Central memory CD8-positive, alpha-beta T cell (primary cell): Measurements from ENCODE around the gene GRPEL1.
A peak's percentile ranks its signal among the peaks of the same experiment; 100 is the strongest.

Source experiments
- ATAC-seq: fragments of 150-1000 bp; cut with Tn5 transposase; replicated peaks from 2 replicates; pipeline ENCODE4 v1.10.0; 2022; ENCODE audit warnings: mild to moderate bottlenecking, moderate FRiP score, moderate number of reproducible peaks; ENCODE audit not compliant: poor library complexity, severe bottlenecking; ENCODE audit errors: extremely low read depth
- DNase-seq, 2 donors: peaks; one replicate each; pipeline ENCODE4 v3.0.0; 2021; ENCODE audit warnings: low spot score in 2 of 2
- H3K27ac Mint-ChIP-seq: one replicate; pipeline ENCODE4 v1.8.0; 2022; ENCODE audit warnings: low read depth, mild to moderate bottlenecking, moderate library complexity, mixed read lengths
- H3K27me3 Mint-ChIP-seq: one replicate; pipeline ENCODE4 v1.8.0; 2022; ENCODE audit warnings: mixed read lengths
- H3K36me3 Mint-ChIP-seq: one replicate; pipeline ENCODE4 v1.8.0; 2022; ENCODE audit warnings: mild to moderate bottlenecking, moderate library complexity, mixed read lengths; ENCODE audit not compliant: insufficient read depth
- H3K4me1 Mint-ChIP-seq: one replicate; pipeline ENCODE4 v1.8.0; 2022; ENCODE audit warnings: mixed read lengths
- H3K4me3 Mint-ChIP-seq: one replicate; pipeline ENCODE4 v1.8.0; 2022; ENCODE audit warnings: mild to moderate bottlenecking, moderate library complexity, mixed read lengths
- H3K9me3 Mint-ChIP-seq: one replicate; pipeline ENCODE4 v1.8.0; 2022; ENCODE audit warnings: mixed read lengths

GRPEL1 gene

GRCh38 chr4:7067452-7068278, at the start of gene GRPEL1:
TSS of gene GRPEL1 (minus strand) at chr4:7068064. CDS start at chr4:7068032, 32 bp downstream.
- peak; percentile 95 for ATAC-seq
- peaks cover 31% of the 10 kb centered on the region for H3K36me3 Mint-ChIP-seq

GRCh38 chr4:7116705-7117104, 48.8 kb upstream of the GRPEL1 start:
- H3K4me3 Mint-ChIP-seq = no peak overlapping the region
- no peaks in the 10 kb centered on the region for H3K4me1 Mint-ChIP-seq
- no peak overlapping the region for H3K27ac Mint-ChIP-seq
- DNase-seq (no peak), ATAC-seq (no peak)
- peaks cover 4% of the 10 kb centered on the region for H3K36me3 Mint-ChIP-seq
- H3K27me3 Mint-ChIP-seq = peaks cover 51% of the 10 kb centered on the region
- peaks cover 12% of the 10 kb centered on the region for H3K9me3 Mint-ChIP-seq

More at GRCh38 chr4:7067452-7068278, at the start of gene GRPEL1:
- Mint-ChIP-seq H3K9me3 (no peaks in the 10 kb centered on the region), H3K27me3 (no peaks in the 10 kb centered on the region), H3K4me3 (peak within 1 kb of the TSS; percentile 85), H3K27ac (peak within 1 kb of the TSS; percentile 89), H3K4me1 (peaks cover 40% of the 10 kb centered on the region)
- DNase-seq = peak; percentile 100

GRCh38 chr4:7115557-7116340, 47.9 kb upstream of the GRPEL1 start:
- no peak overlapping the region for H3K27ac Mint-ChIP-seq
- no peak overlapping the region for H3K4me3 Mint-ChIP-seq
- peaks cover 12% of the 10 kb centered on the region for H3K9me3 Mint-ChIP-seq

GRCh38 chr4:7112656-7113055, 44.8 kb upstream of the GRPEL1 start:
- H3K27ac Mint-ChIP-seq = no peak overlapping the region
- no peaks in the 10 kb centered on the region for H3K4me1 Mint-ChIP-seq
- DNase-seq (no peak), ATAC-seq (no peak)
- peaks cover 10% of the 10 kb centered on the region for H3K27me3 Mint-ChIP-seq
- H3K4me3 Mint-ChIP-seq = no peak overlapping the region
- peaks cover 2% of the 10 kb centered on the region for H3K9me3 Mint-ChIP-seq
- H3K36me3 Mint-ChIP-seq = peaks cover 3% of the 10 kb centered on the region

More at GRCh38 chr4:7115557-7116340, 47.9 kb upstream of the GRPEL1 start:
- H3K36me3 Mint-ChIP-seq = peaks cover 4% of the 10 kb centered on the region
- no peak for DNase-seq
- no peaks in the 10 kb centered on the region for H3K4me1 Mint-ChIP-seq
- peaks cover 41% of the 10 kb centered on the region for H3K27me3 Mint-ChIP-seq
- ATAC-seq = no peak

GRCh38 chr4:7111441-7111840, 43.6 kb upstream of the GRPEL1 start:
- Mint-ChIP-seq H3K4me1 (no peaks in the 10 kb centered on the region), H3K4me3 (no peak overlapping the region), H3K27ac (no peak overlapping the region), H3K9me3 (no peaks in the 10 kb centered on the region), H3K27me3 (peaks cover 6% of the 10 kb centered on the region), H3K36me3 (peaks cover 3% of the 10 kb centered on the region)
- DNase-seq = no peak
- ATAC-seq = no peak

GRCh38 chr4:7110546-7110945, 42.7 kb upstream of the GRPEL1 start:
- Mint-ChIP-seq H3K9me3 (no peaks in the 10 kb centered on the region), H3K27ac (no peak overlapping the region)
- no peak for ATAC-seq

GRCh38 chr4:7109169-7109568, 41.3 kb upstream of the GRPEL1 start:
- no peak for DNase-seq
- no peak for ATAC-seq
- H3K36me3 Mint-ChIP-seq = peaks cover 3% of the 10 kb centered on the region
- no peaks in the 10 kb centered on the region for H3K9me3 Mint-ChIP-seq
- no peaks in the 10 kb centered on the region for H3K4me1 Mint-ChIP-seq
- no peak overlapping the region for H3K27ac Mint-ChIP-seq
- H3K27me3 Mint-ChIP-seq = no peaks in the 10 kb centered on the region
- no peak overlapping the region for H3K4me3 Mint-ChIP-seq

More at GRCh38 chr4:7110546-7110945, 42.7 kb upstream of the GRPEL1 start:
- peaks cover 3% of the 10 kb centered on the region for H3K36me3 Mint-ChIP-seq
- H3K4me3 Mint-ChIP-seq = no peak overlapping the region
- peaks cover 6% of the 10 kb centered on the region for H3K27me3 Mint-ChIP-seq
- DNase-seq = no peak
- H3K4me1 Mint-ChIP-seq = no peaks in the 10 kb centered on the region

GRCh38 chr4:7108660-7109059, 40.8 kb upstream of the GRPEL1 start:
- Mint-ChIP-seq H3K9me3 (no peaks in the 10 kb centered on the region), H3K27ac (no peak overlapping the region), H3K4me3 (no peak overlapping the region), H3K4me1 (no peaks in the 10 kb centered on the region), H3K27me3 (no peaks in the 10 kb centered on the region), H3K36me3 (peaks cover 3% of the 10 kb centered on the region)
- ATAC-seq (no peak), DNase-seq (no peak)

- no peaks in the 10 kb centered on the region for H3K9me3 Mint-ChIP-seq
- no peak for DNase-seq
- no peak overlapping the region for H3K27ac Mint-ChIP-seq
- no peak overlapping the region for H3K4me3 Mint-ChIP-seq
- no peaks in the 10 kb centered on the region for H3K27me3 Mint-ChIP-seq
- H3K4me1 Mint-ChIP-seq = peaks cover 5% of the 10 kb centered on the region
- H3K36me3 Mint-ChIP-seq = peaks cover 4% of the 10 kb centered on the region
- ATAC-seq = no peak
Measured at GRCh38 chr4:7108046-7108625, 40.3 kb upstream of the GRPEL1 start.

- Mint-ChIP-seq H3K27ac (no peak overlapping the region), H3K4me3 (no peak overlapping the region), H3K9me3 (no peaks in the 10 kb centered on the region), H3K27me3 (no peaks in the 10 kb centered on the region), H3K36me3 (peaks cover 6% of the 10 kb centered on the region), H3K4me1 (peaks cover 10% of the 10 kb centered on the region)
- no peak for DNase-seq
- ATAC-seq = no peak
Measured at GRCh38 chr4:7107166-7107905, 39.5 kb upstream of the GRPEL1 start.

GRCh38 chr4:7105276-7105675, 37.4 kb upstream of the GRPEL1 start:
- ATAC-seq = no peak
- H3K4me1 Mint-ChIP-seq = peaks cover 18% of the 10 kb centered on the region

GRCh38 chr4:7104366-7105031, 36.6 kb upstream of the GRPEL1 start:
- no peak for ATAC-seq
- DNase-seq = no peak
- Mint-ChIP-seq H3K4me3 (peak overlapping the region; percentile 22), H3K4me1 (peaks cover 18% of the 10 kb centered on the region), H3K27me3 (no peaks in the 10 kb centered on the region), H3K27ac (no peak overlapping the region), H3K9me3 (no peaks in the 10 kb centered on the region), H3K36me3 (peaks cover 4% of the 10 kb centered on the region)

More at GRCh38 chr4:7105276-7105675, 37.4 kb upstream of the GRPEL1 start:
- DNase-seq = no peak
- Mint-ChIP-seq H3K9me3 (no peaks in the 10 kb centered on the region), H3K27ac (no peak overlapping the region), H3K36me3 (peaks cover 4% of the 10 kb centered on the region), H3K4me3 (no peak overlapping the region), H3K27me3 (no peaks in the 10 kb centered on the region)
